ENCODE data around the gene GFER. TPM values are rescaled to one million over a fixed set of nuclear protein-coding genes. Genes with fewer than 3 reads are reported as not detected.

Gene GFER
- total and polyA plus RNA-seq, 10 of the 15 experiments (the other 5 are each of a cell fraction or from before 2014, with no cell fraction given) = 2.4 to 57.7 (median 31.3) TPM

- TF ChIP-seq PKNOX1 (IDR thresholded peaks at IDR 0.05) (peak; percentile 63), RUNX3 (IDR thresholded peaks at IDR 0.05; ENCODE audit: low read length) (peak; percentile 30), MLLT1 (IDR thresholded peaks at IDR 0.05) (peak; percentile 72), BRCA1 (IDR thresholded peaks at IDR 0.05; ENCODE audit: low read depth, low read length) (peak; percentile 80), EED (IDR thresholded peaks at IDR 0.05; ENCODE audit: low read depth) (0 out of 2 replicates have a peak, but pooled peaks have one; percentile 8), ZNF687 (IDR thresholded peaks at IDR 0.05) (peak; percentile 96), PML (IDR thresholded peaks at IDR 0.05; ENCODE audit: low read length) (peak; percentile 100), DPF2 (IDR thresholded peaks at IDR 0.05) (peak; percentile 54), CHD2 (IDR thresholded peaks at IDR 0.05; ENCODE audit: borderline replicate concordance, low read depth, low read length) (peak; percentile 99), SMAD5 (IDR thresholded peaks at IDR 0.05; ENCODE audit: low read depth) (peak; percentile 99), FOXM1 (IDR thresholded peaks at IDR 0.05; ENCODE audit: low read depth, low read length) (peak; percentile 63), LARP7 (IDR thresholded peaks at IDR 0.05) (peak; percentile 93), MYC (IDR thresholded peaks at IDR 0.05; ENCODE audit: insufficient read depth, insufficient read length, insufficient replicate concordance, low read length, severe bottlenecking) (peak; percentile 99), POU2F2 (IDR thresholded peaks at IDR 0.05; ENCODE audit: borderline replicate concordance, low read depth, low read length) (peak; percentile 99), CBX5 (IDR thresholded peaks at IDR 0.05; ENCODE audit: low read depth) (peak; percentile 70; the same call in 1 of the 2 replicates), KAT2A (conservative IDR thresholded peaks at IDR 0.05; ENCODE audit: control insufficient read depth, low read depth, low read length) (no peak; the same call in 1 of the 2 replicates), RFX5 (IDR thresholded peaks at IDR 0.05; ENCODE audit: low read depth, low read length) (no peak), ELK1 (IDR thresholded peaks at IDR 0.05; ENCODE audit: low read depth, low read length) (peak; percentile 10; the same call in 1 of the 2 replicates), NKRF (conservative IDR thresholded peaks at IDR 0.05) (peak; percentile 89), ZSCAN29 (IDR thresholded peaks at IDR 0.05) (peak; percentile 51; the same call in 1 of the 2 replicates)
Observed at GRCh38 chr16:1964506-1965395, 19.2 kb upstream of the GFER start, which contains the start of gene RPS2 (continued).
